Measurements from ENCODE around the gene MRC1.

MRC1 gene

GRCh38 chr10:17817790-17818189, 8.6 kb downstream of the MRC1 start:
- no peak overlapping the region for H3K4me3 ChIP-seq (ENCODE audit: low read depth, low read length)
- H3K36me3 ChIP-seq (replicated peaks) = no peaks in the 10 kb centered on the region
- no peaks in the 10 kb centered on the region for H3K27me3 ChIP-seq (replicated peaks)
- TF ChIP-seq CTCF (IDR thresholded peaks at IDR 0.05; ENCODE audit: low read depth, low read length, missing control alignments) = no peak
- H3K27ac ChIP-seq = no peak overlapping the region
- in situ Hi-C loops (cut with HindIII; ENCODE audit: low pct_ligation_motif_present, low sequenced_read_pairs) = no loop called here
- no peak for DNase-seq

DNA sequence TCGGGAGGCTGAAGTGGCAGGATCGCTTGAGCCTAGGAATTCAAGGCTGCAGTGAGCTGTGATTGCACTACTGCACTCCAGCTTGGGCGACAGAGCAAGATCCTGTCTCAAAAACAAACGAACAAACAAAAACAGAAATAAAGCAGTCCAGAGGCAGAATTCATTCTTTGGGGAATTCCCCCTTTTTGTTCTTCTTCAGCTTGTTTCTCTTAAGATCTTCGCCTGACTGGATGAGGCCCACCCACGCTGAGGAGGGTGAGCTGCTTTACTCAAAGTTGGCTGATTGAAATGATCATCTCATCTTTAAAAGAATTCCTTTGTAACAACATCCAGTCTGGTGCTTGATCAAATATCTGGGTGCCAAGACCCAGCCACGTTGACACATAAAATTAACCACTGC, 10.7 kb downstream of the MRC1 start:
- TF ChIP-seq CTCF (IDR thresholded peaks at IDR 0.05; ENCODE audit: low read depth, low read length, missing control alignments) = no peak
- DNase-seq = no peak
- no peaks in the 10 kb centered on the region for H3K27me3 ChIP-seq (replicated peaks)
- H3K4me3 ChIP-seq (ENCODE audit: low read depth, low read length) = no peak overlapping the region
- no peaks in the 10 kb centered on the region for H3K36me3 ChIP-seq (replicated peaks)
- H3K27ac ChIP-seq = no peak overlapping the region
- in situ Hi-C loops (cut with HindIII; ENCODE audit: low pct_ligation_motif_present, low sequenced_read_pairs) = no loop called here

DNA sequence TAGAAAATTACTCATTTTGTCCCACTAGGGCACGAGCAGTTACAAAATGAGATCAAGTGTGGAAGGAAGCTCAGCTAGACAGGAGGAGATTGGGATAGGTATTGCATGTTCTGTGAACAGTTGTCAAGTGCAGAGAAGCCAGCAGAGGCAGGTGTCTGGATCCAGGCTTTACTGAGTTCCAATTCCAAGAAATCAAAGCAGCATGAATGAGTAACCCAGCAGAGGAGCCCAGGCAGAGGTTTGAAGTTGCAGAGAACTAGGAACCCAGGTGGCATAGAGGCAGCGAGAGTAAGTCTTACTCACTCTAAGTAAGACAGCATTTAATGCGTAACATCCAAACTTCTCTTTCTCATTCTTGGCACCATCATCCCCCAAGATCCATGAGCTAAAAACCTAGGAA, 11.8 kb downstream of the MRC1 start:
- H3K27me3 ChIP-seq (replicated peaks) = no peaks in the 10 kb centered on the region
- H3K27ac ChIP-seq = no peak overlapping the region
- in situ Hi-C loops (cut with HindIII; ENCODE audit: low pct_ligation_motif_present, low sequenced_read_pairs) = no loop called here
- no peak for DNase-seq
- H3K36me3 ChIP-seq (replicated peaks) = no peaks in the 10 kb centered on the region
- no peak for TF ChIP-seq CTCF (IDR thresholded peaks at IDR 0.05; ENCODE audit: low read depth, low read length, missing control alignments)
- no peak overlapping the region for H3K4me3 ChIP-seq (ENCODE audit: low read depth, low read length)

DNA sequence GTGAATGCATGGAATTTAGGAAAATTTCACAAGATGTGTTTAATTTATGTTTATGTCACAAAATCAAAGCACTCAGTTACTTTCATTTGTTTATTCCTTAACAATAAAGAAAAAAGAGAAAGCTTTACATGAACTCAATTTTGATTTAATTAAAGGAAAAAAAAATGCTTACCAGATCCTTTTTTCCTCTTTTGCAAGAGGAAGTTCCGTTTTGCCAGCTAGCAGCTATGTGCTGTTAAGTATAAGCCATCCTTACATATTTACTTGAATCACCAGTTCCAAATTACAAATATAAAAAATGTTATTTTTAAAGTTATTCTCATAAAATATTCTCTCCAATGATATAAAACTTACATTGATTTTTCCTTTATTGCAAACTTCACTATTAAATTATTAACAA, 12.7 kb downstream of the MRC1 start:
- no peaks in the 10 kb centered on the region for H3K36me3 ChIP-seq (replicated peaks)
- no peak overlapping the region for H3K4me3 ChIP-seq (ENCODE audit: low read depth, low read length)
- no peak for TF ChIP-seq CTCF (IDR thresholded peaks at IDR 0.05; ENCODE audit: low read depth, low read length, missing control alignments)
- no peaks in the 10 kb centered on the region for H3K27me3 ChIP-seq (replicated peaks)
- no peak for DNase-seq
- in situ Hi-C loops (cut with HindIII; ENCODE audit: low pct_ligation_motif_present, low sequenced_read_pairs) = no loop called here
- no peak overlapping the region for H3K27ac ChIP-seq

GRCh38 chr10:17831341-17831740, 22.2 kb downstream of the MRC1 start:
- no peak for TF ChIP-seq CTCF (IDR thresholded peaks at IDR 0.05; ENCODE audit: low read depth, low read length, missing control alignments)
- Histone ChIP-seq H3K27me3 (replicated peaks) (no peaks in the 10 kb centered on the region), H3K27ac (no peak overlapping the region), H3K36me3 (replicated peaks) (no peaks in the 10 kb centered on the region), H3K4me3 (ENCODE audit: low read depth, low read length) (no peak overlapping the region)
- in situ Hi-C loops (cut with HindIII; ENCODE audit: low pct_ligation_motif_present, low sequenced_read_pairs) = no loop called here
- no peak for DNase-seq

DNA sequence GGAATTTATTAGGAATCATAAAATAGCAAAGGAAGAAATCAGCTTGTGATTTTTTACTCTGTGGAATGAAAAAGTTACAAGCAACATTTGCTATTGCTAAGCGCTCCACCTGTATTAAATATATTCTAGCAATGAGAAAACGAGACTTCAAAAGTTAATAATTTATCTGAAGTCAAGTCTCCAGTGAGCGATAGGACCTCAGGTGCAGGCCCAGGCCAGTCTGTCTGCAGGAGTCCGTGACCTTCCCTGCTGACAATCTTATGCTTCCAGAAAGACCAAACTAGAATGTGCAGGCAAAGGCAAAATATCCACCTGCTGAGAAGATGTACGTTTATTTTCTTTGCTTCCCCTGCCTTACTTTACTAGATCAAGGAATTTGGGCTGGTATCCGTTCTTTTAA, 22.7 kb downstream of the MRC1 start:
- Histone ChIP-seq H3K27me3 (replicated peaks) (no peaks in the 10 kb centered on the region), H3K27ac (no peak overlapping the region), H3K4me3 (ENCODE audit: low read depth, low read length) (no peak overlapping the region), H3K36me3 (replicated peaks) (no peaks in the 10 kb centered on the region)
- TF ChIP-seq CTCF (IDR thresholded peaks at IDR 0.05; ENCODE audit: low read depth, low read length, missing control alignments) = no peak
- DNase-seq = no peak
- in situ Hi-C loops (cut with HindIII; ENCODE audit: low pct_ligation_motif_present, low sequenced_read_pairs) = no loop called here
